NCI-H526 (cell line): Measurements from ENCODE around the gene ZNF768.
"Not testable (repeated sequence)": the region's sequence is repeated elsewhere in the genome, so short reads cannot be mapped to it uniquely, and the experiment has no call there.

ENCODE experiments used
- DNase-seq, 2 experiments: peaks; one replicate each; lab custom pipeline; 2025; lab: John Stamatoyannopoulos, UW

Gene ZNF768

DNA sequence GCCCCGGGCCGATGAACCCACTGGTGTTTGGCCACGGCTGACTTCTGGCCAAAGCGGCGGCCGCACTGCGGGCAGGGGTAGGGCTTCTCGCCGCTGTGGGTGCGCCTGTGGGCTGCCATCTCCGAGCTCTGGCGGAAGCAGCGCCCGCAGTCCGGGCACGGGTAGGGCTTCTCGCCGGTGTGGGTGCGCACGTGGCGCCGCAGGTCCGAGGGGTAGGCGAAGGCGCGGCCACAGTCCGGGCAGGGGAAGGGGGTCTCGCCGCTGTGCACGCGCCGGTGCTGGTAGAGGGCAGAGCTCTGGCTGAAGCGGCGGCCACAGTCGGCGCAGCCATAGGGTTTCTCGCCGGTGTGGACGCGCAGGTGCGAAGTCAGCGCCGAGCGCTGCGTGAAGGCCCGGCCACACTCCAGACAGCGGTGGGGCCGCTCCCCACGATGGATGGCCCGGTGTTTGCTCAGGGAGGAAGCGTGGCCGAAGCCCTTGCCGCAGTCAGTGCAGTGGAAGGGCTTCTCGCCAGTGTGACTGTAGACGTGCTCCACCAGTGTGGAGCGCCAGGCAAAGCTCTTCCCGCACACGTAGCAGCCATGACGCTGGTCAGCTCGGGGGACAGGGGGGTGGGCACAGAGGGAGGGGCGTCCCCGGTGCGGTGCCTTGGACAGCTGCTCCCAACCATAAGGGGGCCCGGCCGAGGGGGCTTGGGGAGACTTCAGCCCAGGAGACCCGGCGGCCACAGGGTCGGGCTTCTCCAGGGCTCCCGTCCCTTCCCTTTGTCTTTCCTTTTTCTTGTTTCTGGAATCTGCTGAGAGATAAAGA, 29.2 kb upstream of the ZNF768 start:
- no peak for DNase-seq

DNA sequence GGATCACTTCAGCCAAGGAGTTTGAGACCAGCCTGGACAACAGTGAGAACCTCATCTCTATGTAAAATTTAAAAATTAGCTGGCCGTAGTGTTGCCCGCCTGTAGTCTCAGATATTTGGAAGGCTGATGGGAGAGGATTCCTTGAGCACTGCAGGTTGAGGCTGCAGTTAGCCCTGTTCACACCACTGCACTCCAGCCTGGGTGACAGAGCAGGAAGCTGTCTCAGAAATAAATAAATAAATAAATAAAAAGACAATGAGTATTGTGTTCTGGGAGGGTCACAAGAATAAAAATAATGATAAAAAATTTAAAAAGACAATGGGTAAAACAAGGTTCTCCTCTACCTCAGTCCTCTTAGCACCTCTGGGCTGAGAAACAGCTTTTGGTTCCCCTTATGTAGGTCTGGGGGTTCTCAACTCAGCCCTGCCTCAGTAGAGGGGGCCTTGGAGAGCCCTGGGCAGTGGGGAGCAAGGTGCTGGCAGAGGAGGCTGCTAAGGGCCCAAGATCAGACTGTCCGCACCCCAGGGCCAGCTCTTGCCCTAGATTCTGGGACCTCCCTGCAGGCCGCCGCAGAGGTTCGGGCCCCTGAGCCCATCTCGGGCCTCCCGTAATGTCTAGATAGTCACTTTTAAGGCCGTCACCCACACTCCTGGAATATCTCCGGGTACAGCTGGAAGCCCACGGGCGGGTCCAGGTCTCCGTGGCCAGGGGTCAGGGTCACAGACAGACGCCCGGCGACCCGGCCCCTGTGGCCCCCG, 28.4 kb upstream of the ZNF768 start:
- DNase-seq = no peak

DNA sequence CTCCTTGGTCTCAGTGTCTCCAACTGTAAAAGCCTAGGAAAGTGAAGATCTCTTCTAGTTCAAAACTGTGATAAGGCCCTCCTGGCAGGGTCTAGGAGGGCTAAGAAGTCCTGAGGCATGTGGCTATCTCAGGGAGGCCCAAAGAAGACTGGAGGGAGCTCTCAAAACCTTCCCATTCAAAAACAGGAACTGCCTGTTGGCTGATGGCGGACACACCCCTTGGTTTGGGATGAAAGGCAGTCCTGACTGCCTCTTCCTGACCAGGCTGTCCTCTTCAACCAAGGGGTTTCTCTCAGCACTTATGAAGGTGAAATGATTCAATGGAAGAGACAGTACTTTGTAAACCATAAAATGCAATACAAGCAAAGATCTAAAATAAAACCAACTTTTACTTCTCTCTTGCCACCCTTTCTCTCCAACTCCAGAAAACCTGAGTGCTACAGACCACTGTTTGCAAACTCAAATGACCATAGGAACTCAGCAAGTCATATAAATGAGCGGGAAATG, 27.1 kb upstream of the ZNF768 start:
- no peak for DNase-seq

DNA sequence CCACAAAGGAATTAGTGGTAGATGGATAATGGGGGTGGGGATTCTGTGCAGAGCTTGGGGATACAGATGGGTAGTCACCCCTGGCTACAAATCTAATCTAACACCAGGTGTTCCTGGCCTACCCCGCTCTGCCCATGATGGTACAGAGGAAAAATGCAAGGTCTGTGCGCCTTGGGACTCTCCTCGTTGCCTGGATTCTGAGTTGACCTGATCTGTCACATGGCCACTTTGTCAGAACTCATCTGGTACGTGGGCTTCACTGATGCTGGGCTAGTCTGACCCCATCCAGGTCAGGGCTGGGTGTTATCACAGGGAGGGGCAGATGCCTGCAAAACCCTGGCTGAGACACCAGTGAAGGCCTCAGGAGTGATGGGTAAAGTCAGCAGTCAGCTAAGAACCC, 26.6 kb upstream of the ZNF768 start:
- no peak for DNase-seq

DNA sequence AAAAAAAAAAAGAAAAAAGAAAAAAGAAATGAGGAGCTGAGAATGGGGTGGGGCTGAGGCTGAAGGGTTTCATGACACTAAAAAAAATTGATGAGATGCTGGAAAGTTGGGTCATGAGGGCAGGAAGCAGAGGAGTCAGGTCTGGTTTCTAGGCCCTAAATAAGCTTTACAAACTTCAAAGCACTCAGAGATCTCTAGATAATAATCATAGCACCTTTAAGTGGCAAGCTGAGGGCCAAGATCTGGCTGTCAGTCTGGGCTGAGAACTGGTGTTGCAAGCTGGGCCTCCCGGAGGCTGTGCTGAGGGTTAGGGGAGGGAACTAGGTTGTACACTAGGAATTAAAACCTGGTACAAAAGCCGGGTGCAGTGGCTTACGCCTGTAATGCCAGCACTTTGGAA, 25.4 kb upstream of the ZNF768 start:
- DNase-seq = no peak

DNA sequence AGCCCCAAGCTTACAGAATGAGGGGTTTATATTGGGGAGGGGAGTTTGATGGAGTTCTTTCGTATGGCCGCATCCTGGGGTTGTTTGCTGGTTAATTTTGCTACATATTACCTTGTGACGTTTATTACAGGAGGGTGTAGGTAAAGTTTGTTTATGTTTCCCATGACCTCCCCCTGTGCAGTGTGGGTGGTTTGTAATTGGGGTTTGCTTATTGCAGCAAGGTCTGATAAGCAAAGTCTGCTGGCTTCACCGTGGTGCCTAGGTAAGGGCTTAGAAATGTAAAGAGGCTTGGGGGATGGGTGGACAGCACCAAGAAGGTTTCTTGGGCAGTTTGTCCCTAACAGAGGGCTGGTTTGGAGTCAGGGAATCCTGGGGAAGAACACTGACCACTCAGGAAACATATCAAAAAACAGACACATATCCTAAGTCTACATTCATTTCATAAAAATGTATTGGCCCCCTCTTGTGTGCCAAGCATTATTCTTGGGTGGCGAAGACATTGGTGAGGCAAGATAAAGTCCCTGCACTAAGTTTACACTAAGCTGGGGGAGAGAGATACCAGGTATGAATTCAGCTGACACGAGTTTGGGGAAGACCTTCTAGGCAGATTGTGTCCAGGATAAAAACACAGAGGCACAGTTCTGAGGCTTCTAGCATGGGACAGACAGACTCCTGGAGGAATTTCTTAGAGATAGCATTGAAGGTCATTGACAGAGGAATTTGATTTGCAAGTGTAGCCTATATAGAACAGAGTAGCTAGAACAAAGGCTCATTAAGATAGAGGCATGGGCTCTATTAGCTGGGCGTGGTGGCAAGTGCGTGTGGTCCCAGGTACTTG, 22.3 kb upstream of the ZNF768 start:
- DNase-seq = no peak

DNA sequence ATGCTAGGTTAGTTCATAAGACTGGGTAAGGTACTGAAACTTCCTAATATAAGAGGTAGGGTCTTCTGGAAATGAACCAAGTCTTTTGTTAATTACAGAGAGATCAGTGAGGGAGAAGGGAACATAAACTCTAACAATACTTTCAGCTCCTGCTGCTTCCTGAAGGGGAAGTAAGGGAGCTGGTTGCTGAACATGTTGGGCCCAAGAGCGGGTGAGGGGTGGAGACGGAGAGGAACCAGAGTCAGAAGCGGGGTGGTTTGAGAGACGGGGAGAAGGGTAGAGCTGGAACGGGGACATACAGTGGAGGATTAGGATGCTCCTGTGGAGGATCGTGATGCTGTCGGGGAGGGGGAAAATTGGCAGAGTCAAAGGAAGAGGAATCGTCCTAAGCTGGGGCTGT, 19.7 kb upstream of the ZNF768 start:
- no peak for DNase-seq

DNA sequence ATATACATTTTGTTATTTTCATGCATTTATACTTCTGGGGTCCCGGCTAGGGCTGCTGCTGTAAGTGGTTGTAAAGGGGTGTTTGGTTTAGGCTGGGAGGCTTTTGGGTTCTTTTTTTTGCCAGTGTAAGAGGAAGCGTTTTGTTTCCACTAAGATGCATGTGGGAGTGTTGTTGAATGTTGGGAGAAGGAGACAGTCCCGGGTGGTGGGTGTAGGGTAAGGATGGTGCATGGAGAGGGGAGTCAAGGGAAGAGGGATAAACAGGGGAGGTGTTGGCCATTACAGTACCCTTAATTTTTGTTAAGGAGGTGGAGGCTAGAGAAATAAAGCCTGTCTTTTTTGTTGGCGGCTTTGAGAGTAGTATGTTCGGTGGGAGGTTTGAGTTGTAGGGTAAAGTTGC, 16.7 kb upstream of the ZNF768 start:
- DNase-seq = no peak

DNA sequence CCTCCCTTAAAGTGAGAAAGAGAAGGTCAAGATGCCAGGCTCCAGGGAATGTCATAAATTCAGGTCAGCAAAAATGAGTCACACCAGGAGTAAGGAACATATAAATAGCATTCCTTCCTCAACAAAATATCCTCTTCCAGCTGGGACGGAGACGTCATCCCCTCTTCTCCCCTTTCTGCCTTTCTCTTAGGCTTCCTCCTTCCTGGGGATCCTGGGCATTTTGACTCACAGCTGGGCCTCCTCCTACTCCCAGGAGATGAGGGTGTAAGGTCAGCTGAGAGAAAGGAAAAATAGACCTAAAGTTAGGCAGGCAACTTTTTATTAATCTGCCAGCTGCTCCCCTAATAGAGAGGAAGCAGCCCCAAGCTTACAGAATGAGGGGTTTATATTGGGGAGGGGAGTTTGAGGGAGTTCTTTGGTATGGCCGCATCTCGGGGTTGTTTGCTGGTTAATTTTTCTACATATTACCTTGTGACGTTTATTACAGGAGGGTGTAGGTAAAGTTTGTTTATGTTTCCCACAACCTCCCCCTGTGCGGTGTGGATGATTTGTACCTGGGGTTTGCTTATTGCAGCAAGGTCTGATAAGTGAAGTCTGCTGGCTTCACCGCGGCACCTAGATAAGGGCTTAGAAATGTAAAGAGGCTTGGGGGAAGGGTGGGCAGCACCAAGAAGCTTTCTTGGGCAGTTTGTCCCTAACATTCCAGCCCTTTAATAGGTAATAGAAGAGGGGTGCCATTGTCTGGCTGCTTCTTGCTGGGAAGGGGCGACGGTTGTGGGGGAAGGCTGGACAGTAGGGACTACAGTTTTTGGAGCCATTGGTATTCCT, 15.3 kb upstream of the ZNF768 start:
- DNase-seq = no peak

DNA sequence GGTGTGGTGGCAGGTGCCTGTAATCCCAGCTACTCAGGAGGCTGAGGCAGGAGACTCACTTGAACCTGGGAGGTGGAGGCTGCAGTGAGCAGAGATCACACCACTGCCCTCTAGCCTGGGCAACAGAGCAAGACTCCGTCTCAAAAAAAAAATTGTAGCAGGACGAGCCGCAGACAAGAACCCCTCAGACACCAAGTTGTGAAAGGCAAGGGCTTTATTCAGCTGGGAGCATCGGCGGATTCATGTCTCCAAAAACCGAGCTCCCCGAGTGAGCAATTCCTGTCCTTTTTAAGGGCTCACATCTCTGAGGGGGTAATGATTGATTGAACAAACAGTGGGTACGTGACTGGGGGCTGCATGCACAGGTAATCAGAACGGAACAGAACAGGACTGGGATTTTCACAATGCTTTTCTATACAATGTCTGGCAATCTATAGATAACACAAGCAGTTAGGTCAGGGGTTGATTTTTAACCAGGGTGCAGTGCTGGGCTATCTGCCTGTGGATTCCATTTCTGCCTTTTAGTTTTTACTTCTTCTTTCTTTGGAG, 14.6 kb upstream of the ZNF768 start:
- DNase-seq = not testable (repeated sequence)

DNA sequence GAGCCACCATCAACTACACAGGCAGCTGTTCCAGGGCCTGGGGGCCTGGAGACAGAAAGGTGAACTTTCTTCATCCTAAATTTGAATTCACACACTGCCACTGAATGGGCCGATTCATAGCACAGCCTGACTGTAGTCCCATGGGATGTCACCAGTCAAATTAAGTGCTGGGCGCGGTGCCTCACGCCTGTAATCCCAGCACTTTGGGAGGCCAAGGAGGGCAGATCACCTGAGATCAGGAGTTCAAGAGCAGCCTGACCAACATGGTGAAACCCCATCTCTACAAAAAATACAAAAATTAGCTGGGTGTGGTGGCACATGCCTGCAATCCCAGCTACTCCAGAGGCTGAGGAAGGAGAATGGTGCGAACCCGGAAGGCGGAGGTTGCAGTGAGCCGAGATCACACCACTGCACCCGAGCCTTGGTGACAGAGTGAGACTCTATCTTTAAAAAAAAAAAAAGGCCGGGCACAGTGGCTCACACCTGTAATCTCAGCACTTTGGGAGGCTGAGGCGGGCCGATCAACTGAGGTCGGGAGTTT, 13.7 kb upstream of the ZNF768 start:
- DNase-seq = peak; percentile 80 to 89

DNA sequence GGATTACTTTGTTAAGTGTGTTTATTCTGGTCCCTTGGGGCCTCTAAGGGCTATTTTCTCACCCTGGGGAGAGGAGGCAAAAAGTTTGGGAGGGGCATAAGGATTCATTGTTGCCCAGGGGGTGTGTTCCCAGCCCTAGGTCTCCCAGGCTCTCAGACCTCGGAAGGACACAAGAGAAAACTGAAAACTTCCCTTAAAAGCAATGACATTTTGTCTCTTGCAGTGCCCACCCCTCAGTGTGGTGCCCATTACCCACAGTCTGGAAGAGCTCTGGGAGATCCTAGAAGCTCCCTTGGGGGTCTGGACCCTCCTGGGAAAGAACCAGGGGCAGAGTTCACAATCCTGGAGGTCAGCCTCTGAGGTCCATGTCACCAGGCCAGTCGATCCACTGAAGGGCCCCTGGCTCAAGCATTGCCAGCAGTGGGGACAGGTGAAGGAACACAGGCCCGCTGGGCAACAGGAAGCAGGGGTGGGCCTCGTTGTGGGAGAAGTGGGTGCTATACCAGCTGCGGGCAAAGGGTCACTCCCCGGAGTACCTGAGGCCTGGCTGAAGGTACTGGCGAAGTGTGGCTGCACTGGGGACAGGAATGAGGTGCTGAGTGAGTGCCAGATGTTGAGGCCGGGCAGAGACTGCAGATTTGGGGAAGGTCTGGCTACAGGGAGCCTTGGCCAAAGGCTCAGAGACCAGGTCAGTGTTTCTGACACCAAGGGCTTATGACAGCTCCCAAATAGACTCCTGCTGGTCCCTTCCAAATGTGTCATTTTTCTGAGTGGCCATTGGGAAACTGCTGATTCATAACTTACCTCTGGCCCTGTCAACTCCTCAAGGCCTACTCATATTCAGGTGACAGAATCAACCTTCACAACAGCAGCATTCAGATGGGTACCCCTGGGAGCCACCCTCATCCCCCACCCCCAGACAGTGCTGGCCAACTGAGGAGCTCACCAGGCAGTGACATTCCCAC, 12.9 kb upstream of the ZNF768 start:
- DNase-seq = no peak

DNA sequence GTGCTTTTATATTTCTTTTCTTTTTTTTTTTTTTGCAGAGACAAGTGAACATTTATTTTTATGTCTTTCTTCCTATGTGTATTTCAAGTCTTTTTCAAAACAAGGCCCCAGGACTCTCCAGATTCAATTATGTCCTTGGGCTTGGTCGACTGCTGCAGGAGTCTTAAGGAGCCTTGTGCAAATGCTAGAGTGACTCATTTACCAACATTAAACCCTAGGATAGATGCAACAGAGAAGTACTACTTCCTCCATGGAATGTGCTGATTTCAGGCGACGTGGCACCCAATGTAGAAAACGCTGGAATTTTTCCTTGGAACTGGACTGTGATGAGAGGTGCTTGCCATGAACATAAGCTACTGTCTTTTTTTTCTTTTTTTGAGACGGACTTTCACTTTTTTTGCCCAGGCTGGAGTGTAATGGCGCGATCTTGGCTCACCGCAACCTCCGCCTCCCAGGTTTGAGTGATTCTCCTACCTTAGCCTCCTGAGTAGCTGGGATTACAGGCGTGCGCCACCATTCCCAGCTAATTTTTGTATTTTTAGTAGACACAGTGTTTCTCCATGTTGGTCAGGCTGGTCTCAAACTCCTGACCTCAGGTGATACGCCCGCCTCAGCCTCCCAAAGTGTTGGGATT, 10.1 kb upstream of the ZNF768 start:
- not testable (repeated sequence) for DNase-seq

DNA sequence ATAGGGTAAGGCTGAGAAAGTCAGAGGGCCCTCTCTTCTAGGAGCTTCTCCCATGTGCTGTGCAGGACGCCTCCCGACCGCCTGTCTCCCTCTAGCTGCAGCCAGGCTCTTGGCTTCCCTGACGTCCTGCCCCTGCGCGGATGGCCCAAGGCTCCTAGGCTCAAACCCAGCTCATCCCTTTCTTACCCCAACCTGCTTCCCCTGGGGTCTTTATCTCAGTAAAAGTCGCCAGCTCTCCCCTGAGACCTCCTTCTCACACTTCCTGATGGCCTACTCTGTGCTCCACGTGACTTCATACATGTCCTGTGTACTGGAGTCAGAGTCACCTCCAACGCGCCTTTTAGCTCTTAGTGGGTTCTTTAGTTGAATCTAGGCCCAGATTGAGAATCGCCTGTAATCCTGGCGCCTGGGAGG, 9.4 kb upstream of the ZNF768 start:
- peak; percentile 35 to 77 for DNase-seq

DNA sequence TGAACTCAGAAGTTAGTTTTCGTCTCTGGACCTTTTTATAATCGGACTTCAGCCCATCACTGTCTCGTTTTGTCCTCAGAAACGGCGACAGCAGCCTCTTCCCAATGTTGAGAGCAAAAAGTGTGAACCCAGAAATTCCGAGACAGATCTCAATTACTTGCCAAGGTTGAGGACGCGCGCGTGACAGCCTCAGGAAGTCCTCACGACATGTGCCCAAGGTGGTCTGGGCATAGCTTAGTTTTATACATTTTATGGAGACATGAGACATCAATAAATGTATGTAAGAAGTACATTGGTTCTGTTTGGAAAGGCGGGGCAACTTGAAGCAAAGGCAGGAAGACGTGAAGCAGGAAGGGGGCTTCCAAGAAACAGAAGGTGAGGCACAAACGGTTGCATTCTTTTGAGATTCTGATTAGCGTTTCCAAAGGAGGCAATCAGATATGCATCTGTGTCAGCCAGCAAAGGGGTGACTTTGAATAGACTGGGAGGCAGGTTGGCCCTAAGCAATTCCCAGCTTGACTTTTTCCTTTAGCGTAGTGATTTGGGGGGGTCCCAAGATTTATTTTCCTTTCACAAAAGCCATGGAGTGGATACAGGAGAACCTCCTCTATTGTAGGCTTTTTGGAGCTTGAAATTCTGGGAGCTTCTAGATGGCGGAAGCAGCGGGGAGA, 8.9 kb upstream of the ZNF768 start:
- DNase-seq = peak in 1 of 2 experiments; percentile 69

DNA sequence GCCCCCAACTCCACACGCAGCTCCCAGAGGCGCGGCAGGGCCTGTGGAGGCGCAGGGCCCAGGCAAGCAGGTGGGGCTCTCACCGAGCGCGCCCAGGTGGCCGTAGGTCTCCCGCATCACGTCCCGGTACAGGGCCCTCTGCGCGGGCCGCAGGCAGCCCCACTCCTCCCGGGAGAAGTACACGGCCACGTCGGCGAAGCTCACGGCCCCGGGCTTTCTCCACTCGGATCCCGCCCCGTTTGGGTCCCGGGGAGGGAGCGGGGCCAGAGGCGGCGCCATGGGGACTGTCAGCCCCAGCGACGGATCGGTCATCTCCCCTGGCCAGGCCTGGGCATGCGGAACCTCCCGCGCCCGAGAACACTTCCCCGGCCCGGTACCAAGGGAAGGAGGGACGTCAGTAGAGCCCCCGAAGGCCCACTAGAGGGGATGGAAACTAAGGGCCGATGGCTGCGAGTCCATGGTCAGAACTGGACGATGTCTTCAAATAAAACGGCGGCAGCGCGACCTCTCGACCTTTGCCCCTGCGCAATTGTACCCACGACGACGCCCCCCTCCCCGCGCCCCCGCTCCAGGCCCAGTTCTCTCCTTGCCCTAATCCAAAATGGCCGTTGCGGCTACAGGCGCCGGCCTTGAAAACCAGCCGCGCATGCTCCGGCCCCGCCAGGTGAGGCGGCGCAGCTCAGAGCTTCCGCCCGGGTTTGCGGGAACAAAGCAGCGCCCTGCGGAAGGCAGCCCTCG, 8.2 kb upstream of the ZNF768 start, which contains the start of gene ZNF747:
ZNF747 (minus strand) TSS at position 491 of the 738 bp plus-strand sequence; CDS start at position 312, 179 bp downstream.
- DNase-seq = peak; percentile 40 to 91

DNA sequence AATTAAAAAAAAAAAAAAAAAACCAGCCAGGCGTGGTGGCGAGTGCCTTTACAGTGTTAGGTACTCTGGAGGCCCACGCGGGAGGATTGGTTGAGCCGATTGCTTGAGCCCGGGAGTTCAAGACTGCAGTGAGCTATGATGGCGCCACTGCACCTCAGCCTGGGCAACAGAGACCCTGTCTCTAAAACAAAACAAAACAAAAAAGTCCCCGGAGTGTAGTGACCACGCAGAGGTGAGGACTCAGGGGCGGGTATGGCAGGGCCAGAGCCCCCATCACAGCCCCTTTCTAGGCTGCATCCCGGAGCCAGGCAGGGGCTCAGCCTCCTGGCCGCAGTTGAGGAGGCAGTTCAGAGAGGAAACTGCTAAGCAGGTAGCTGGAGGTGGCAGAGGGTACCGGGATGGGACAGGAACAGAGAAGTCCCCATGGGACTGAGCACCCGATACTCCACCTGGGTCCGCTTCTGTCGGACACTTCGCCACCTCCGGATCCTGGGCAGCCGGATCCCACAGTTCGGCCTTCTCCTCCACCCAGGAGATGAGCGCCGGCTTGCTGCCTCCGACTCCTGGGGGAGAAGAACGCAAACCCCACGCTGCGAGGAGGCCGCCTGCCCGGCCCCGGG, 7.5 kb upstream of the ZNF768 start:
- DNase-seq = no peak
